GM21723 (cell line): ENCODE measurements around the gene IGF1R.

Source experiments
- ATAC-seq: cut with Tn5 transposase; IDR thresholded peaks from one replicate; pipeline ENCODE4 v1.9.1; 2021; ENCODE audit warnings: mild to moderate bottlenecking, moderate library complexity; ENCODE audit not compliant: unreplicated experiment

IGF1R gene

GRCh38 chr15:98853617-98854420, 205.5 kb downstream of the IGF1R start:
- ATAC-seq, result no peak

- no peak for ATAC-seq
These were observed 206.2 kb downstream of the IGF1R start for GRCh38 chr15:98854496-98854895.

- ATAC-seq, result no peak
These were observed 206.9 kb downstream of the IGF1R start for GRCh38 chr15:98855067-98855814.

- ATAC-seq, result no peak
These were observed 207.6 kb downstream of the IGF1R start for GRCh38 chr15:98855815-98856531.

GRCh38 chr15:98856532-98856907, 208.2 kb downstream of the IGF1R start:
- ATAC-seq, result no peak

GRCh38 chr15:98858610-98859023, 210.3 kb downstream of the IGF1R start:
- ATAC-seq, result no peak

- no peak for ATAC-seq
These were observed 210.8 kb downstream of the IGF1R start for GRCh38 chr15:98859149-98859548.

- no peak for ATAC-seq
These were observed 212.1 kb downstream of the IGF1R start for GRCh38 chr15:98860281-98861041.

- no peak for ATAC-seq
These were observed 212.8 kb downstream of the IGF1R start for GRCh38 chr15:98861188-98861587.

GRCh38 chr15:98863983-98864382, 215.6 kb downstream of the IGF1R start:
- ATAC-seq, result no peak

- ATAC-seq, result peak; percentile 94
These were observed 217.3 kb downstream of the IGF1R start for GRCh38 chr15:98865397-98866339.

GRCh38 chr15:98866511-98866910, 218.2 kb downstream of the IGF1R start:
- ATAC-seq, result no peak

GRCh38 chr15:98868564-98868963, 220.2 kb downstream of the IGF1R start:
- ATAC-seq, result no peak

- no peak for ATAC-seq
These were observed 222.4 kb downstream of the IGF1R start for GRCh38 chr15:98870788-98871187.

GRCh38 chr15:98872774-98873173, 224.4 kb downstream of the IGF1R start:
- no peak for ATAC-seq

- ATAC-seq, result peak; percentile 47
These were observed 225.3 kb downstream of the IGF1R start for GRCh38 chr15:98873441-98874218.

GRCh38 chr15:98874370-98874769, 226.0 kb downstream of the IGF1R start:
- no peak for ATAC-seq

- no peak for ATAC-seq
These were observed 226.4 kb downstream of the IGF1R start for GRCh38 chr15:98874773-98875172.

GRCh38 chr15:98875309-98875708, 227.0 kb downstream of the IGF1R start:
- no peak for ATAC-seq
